K562 (cell line): Measurements from ENCODE around the gene PSMB11. TPM values are rescaled to one million over a fixed set of nuclear protein-coding genes. Genes with fewer than 3 reads are reported as not detected.

Experiments used
- CTCFL ChIP-seq: IDR thresholded peaks from 2 replicates; pipeline ENCODE4 v1.6.1; 2011; ENCODE audit warnings: borderline replicate concordance, low read depth, mild to moderate bottlenecking, moderate library complexity, low read length; ENCODE audit not compliant: insufficient read depth, poor library complexity, severe bottlenecking
- FOXJ3 ChIP-seq: sonication (generic); formaldehyde crosslinking; IDR thresholded peaks from 2 replicates; pipeline ENCODE4 v1.4.0; 2020; ENCODE audit warnings: mild to moderate bottlenecking, missing genetic modification reagents
- HDAC1 ChIP-seq, 2 experiments: fragments of 450-650 bp; IDR thresholded peaks; 2 replicates each; pipeline ENCODE4 v1.6.1; 2016 to 2017; ENCODE audit warnings: inconsistent platforms in 1 of 2, mild to moderate bottlenecking in 1 of 2, moderate library complexity in 1 of 2
- NCOA2 ChIP-seq, 2 experiments: fragments of 450-650 bp; IDR thresholded peaks; 2 replicates each; pipeline ENCODE4 v1.6.1; 2018; ENCODE audit warnings: mild to moderate bottlenecking in 2 of 2, moderate library complexity in 1 of 2; ENCODE audit not compliant: partially characterized antibody in 2 of 2
- SAFB ChIP-seq: fragments of 200-400 bp; formaldehyde crosslinking; IDR thresholded peaks from 2 replicates; pipeline ENCODE4 v1.6.1; 2017; ENCODE audit warnings: low read depth, low read length, borderline replicate concordance
- STAG1 ChIP-seq: sonication (generic); formaldehyde crosslinking; IDR thresholded peaks from 2 replicates; pipeline ENCODE4 v1.5.0; 2020; ENCODE audit warnings: missing genetic modification reagents, borderline replicate concordance
- TEAD2 ChIP-seq: fragments of 450-650 bp; IDR thresholded peaks from 2 replicates; pipeline ENCODE4 v1.6.1; 2016; ENCODE audit warnings: missing genetic modification characterization, control low read depth, missing compliant biosample characterization
- ZNF143 ChIP-seq: sonication (generic); formaldehyde crosslinking; IDR thresholded peaks from 2 replicates; pipeline ENCODE4 v1.9.0; 2022; ENCODE audit warnings: mild to moderate bottlenecking, missing genetic modification reagents
- ZNF165 ChIP-seq: fragments of 250-450 bp; sonication (Bioruptor Pico); IDR thresholded peaks from 2 replicates; pipeline ENCODE4 v1.4.0; 2020; ENCODE audit warnings: borderline replicate concordance
- polyA plus RNA-seq, 8 experiments: library from polyadenylated mRNA; depleted of rRNA in 4 of 8; stranded (reverse) in 5 of 8; unstranded in 3 of 8; fragments of >200 nt; fragmentation: Nextera tagmentation in 2 of 8; fragmentation: Illumina TruSeq in 1 of 8; extraction: Ambion mirVana in 2 of 8; extraction: Trizol in 1 of 8; gene quantifications; 2 replicates each; pipeline versions ENCODE4 v1.2.1 to v1.2.3, GENCODE V29; 2011 to 2014; ENCODE audit warnings: inconsistent platforms in 1 of 8, missing spikeins in 1 of 8
- total RNA-seq, 7 experiments: library from RNA; depleted of rRNA in 6 of 7; stranded (reverse); fragments of >200 nt in 6 of 7; fragmentation: Illumina TruSeq in 2 of 7; extraction: Trizol in 2 of 7; gene quantifications; 2 replicates each; pipeline versions ENCODE4 v1.2.1 to v1.2.3, GENCODE V29; 2011 to 2021; ENCODE audit warnings: low replicate concordance in 1 of 7
- TF ChIP-seq, protein P1 (sequence below): fragments of 200-600 bp; sonication (generic); IDR thresholded peaks from one replicate; pipeline ENCODE4 v1.6.1; 2012; ENCODE audit warnings: mild to moderate bottlenecking, low read depth, low read length, inconsistent platforms
- TF ChIP-seq, protein P2 (sequence below): fragments of 250-450 bp; sonication (Bioruptor Pico); IDR thresholded peaks from 2 replicates; pipeline ENCODE4 v1.5.0; 2020; ENCODE audit warnings: mild to moderate bottlenecking

Gene PSMB11
- total and polyA plus RNA-seq, 9 of the 15 experiments (the other 6 are each of a cell fraction or from before 2014, with no cell fraction given), result not detected

DNA sequence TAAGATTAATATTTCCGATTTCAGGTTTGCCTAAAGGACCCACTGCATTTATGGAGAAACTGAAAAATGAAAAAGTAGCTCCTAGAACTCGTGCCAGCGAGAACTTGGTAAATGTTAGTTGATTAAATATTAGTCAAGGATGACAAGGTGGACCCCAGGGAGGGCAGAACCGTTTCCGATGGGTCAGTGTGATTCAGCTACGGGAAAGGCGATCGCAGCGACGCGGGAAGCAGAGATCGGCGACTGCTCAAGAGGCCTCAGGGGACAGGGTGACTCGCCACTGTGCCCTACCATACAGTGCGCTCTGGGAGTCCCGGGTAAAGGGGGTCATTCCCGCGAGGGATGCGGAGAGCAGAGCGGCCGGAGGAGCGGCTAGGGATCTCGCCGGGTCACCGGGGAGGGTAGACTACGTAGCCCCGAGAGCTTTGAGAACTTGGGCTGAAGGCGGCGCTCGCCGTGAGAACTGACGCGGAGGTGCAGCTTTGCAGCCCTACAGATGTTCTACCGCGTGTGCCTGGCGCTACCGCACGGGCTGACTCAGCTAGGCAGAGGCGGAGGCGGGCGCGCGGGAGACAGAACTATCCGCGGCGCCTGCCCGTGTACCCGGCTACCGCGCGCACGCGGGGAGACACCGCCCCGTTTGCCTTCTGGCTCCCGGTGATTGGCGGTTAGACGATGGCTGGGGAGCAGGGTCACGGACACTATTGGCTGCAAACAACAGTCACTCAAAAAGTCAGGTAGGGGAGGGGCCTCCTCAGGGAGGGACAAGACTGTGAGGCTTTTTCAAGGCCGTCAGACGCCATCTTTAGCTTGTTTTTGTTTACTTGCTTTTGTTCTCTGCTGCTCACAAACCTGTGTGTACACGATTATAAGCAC is 35.2 kb upstream of the PSMB11 start (continued):
- TF ChIP-seq ZNF143, result no peak
- TF ChIP-seq FOXJ3, result no peak
- 0 out of 2 replicates have a peak, but pooled peaks have one; percentile 16 for TF ChIP-seq STAG1 (CRISPR knock-in tag)
- peak; percentile 27 for TF ChIP-seq CTCFL
- TF ChIP-seq, protein P1, sequence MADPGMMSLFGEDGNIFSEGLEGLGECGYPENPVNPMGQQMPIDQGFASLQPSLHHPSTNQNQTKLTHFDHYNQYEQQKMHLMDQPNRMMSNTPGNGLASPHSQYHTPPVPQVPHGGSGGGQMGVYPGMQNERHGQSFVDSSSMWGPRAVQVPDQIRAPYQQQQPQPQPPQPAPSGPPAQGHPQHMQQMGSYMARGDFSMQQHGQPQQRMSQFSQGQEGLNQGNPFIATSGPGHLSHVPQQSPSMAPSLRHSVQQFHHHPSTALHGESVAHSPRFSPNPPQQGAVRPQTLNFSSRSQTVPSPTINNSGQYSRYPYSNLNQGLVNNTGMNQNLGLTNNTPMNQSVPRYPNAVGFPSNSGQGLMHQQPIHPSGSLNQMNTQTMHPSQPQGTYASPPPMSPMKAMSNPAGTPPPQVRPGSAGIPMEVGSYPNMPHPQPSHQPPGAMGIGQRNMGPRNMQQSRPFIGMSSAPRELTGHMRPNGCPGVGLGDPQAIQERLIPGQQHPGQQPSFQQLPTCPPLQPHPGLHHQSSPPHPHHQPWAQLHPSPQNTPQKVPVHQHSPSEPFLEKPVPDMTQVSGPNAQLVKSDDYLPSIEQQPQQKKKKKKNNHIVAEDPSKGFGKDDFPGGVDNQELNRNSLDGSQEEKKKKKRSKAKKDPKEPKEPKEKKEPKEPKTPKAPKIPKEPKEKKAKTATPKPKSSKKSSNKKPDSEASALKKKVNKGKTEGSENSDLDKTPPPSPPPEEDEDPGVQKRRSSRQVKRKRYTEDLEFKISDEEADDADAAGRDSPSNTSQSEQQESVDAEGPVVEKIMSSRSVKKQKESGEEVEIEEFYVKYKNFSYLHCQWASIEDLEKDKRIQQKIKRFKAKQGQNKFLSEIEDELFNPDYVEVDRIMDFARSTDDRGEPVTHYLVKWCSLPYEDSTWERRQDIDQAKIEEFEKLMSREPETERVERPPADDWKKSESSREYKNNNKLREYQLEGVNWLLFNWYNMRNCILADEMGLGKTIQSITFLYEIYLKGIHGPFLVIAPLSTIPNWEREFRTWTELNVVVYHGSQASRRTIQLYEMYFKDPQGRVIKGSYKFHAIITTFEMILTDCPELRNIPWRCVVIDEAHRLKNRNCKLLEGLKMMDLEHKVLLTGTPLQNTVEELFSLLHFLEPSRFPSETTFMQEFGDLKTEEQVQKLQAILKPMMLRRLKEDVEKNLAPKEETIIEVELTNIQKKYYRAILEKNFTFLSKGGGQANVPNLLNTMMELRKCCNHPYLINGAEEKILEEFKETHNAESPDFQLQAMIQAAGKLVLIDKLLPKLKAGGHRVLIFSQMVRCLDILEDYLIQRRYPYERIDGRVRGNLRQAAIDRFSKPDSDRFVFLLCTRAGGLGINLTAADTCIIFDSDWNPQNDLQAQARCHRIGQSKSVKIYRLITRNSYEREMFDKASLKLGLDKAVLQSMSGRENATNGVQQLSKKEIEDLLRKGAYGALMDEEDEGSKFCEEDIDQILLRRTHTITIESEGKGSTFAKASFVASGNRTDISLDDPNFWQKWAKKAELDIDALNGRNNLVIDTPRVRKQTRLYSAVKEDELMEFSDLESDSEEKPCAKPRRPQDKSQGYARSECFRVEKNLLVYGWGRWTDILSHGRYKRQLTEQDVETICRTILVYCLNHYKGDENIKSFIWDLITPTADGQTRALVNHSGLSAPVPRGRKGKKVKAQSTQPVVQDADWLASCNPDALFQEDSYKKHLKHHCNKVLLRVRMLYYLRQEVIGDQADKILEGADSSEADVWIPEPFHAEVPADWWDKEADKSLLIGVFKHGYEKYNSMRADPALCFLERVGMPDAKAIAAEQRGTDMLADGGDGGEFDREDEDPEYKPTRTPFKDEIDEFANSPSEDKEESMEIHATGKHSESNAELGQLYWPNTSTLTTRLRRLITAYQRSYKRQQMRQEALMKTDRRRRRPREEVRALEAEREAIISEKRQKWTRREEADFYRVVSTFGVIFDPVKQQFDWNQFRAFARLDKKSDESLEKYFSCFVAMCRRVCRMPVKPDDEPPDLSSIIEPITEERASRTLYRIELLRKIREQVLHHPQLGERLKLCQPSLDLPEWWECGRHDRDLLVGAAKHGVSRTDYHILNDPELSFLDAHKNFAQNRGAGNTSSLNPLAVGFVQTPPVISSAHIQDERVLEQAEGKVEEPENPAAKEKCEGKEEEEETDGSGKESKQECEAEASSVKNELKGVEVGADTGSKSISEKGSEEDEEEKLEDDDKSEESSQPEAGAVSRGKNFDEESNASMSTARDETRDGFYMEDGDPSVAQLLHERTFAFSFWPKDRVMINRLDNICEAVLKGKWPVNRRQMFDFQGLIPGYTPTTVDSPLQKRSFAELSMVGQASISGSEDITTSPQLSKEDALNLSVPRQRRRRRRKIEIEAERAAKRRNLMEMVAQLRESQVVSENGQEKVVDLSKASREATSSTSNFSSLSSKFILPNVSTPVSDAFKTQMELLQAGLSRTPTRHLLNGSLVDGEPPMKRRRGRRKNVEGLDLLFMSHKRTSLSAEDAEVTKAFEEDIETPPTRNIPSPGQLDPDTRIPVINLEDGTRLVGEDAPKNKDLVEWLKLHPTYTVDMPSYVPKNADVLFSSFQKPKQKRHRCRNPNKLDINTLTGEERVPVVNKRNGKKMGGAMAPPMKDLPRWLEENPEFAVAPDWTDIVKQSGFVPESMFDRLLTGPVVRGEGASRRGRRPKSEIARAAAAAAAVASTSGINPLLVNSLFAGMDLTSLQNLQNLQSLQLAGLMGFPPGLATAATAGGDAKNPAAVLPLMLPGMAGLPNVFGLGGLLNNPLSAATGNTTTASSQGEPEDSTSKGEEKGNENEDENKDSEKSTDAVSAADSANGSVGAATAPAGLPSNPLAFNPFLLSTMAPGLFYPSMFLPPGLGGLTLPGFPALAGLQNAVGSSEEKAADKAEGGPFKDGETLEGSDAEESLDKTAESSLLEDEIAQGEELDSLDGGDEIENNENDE, result no peak
- TF ChIP-seq, protein P2, sequence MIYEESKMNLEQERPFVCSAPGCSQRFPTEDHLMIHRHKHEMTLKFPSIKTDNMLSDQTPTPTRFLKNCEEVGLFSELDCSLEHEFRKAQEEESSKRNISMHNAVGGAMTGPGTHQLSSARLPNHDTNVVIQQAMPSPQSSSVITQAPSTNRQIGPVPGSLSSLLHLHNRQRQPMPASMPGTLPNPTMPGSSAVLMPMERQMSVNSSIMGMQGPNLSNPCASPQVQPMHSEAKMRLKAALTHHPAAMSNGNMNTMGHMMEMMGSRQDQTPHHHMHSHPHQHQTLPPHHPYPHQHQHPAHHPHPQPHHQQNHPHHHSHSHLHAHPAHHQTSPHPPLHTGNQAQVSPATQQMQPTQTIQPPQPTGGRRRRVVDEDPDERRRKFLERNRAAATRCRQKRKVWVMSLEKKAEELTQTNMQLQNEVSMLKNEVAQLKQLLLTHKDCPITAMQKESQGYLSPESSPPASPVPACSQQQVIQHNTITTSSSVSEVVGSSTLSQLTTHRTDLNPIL (CRISPR knock-in tag), result no peak
- no peak for TF ChIP-seq NCOA2 (IDR thresholded peaks at IDR 0.05; ENCODE audit: partially characterized antibody in 2 of 2)
- peak; percentile 82 for TF ChIP-seq SAFB
- TF ChIP-seq HDAC1 (IDR thresholded peaks at IDR 0.05), result peak in 1 of 2 experiments; percentile 66; a peak in 1 of 4 replicates
- no peak for TF ChIP-seq ZNF165
- no peak for TF ChIP-seq TEAD2
